ENCODE measurements around the gene SUN2. TPM values are rescaled to one million over a fixed set of nuclear protein-coding genes. Genes with fewer than 3 reads are reported as not detected.

Gene SUN2
- total RNA-seq, 1 donor from 2014 or later = 207 TPM

DNA sequence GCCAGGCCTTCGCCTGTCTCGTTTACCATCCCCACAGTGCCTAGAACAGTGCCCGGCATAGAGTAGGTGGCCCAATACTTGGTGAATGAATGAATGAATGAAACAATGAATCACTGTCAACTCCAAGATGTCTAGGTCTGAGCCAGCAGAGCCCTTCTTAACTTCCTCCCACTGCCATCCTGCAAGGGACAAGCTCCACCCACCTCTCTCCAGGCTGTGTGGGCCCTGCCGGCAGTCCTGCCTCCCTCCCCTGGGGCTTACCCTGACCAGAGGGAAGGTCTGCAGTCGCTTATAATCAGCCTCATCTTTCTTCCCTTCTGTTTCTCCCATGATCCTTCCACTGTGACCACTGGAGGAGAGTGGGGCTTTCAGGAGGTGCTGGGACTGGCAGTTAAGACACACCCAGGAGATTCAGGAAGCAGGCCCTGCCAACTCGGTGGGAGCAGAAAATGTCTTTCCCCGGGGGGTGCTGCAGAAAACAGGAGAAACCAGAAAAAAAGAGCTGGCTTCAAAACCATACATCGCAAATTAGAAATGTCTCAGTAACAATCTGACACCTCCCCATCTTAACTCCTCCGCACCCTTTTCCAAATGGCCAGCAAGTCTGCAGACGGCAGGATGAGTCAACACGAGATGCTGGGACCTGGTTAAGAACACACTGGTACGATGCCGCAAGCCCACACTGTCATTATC is 26.8 kb upstream of the SUN2 start:
- intact Hi-C loops (cut with DNase I) = no loop called here
- DNase-seq (ENCODE audit: low spot score) (no peak), ATAC-seq (no peak)

DNA sequence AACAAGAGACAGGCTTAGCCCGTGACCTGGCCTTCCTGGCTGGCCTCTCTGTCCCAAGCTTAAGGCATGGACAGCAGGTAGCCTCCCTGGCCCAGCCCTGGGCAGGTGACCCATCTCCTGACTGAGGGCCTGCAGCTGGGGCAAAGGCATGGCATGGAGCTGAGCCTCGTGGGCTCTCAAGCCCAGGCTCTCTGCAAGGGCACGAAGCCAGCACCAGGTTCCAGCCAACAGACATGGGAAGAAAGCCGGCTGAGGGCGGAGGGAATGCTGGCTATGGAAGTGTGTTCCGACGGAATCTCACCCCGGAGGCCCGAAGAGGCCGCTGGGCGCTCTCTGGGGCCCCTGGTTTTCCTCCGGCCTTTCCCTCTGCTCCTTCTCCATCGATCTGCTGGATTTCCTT is 25.2 kb upstream of the SUN2 start:
- intact Hi-C loops (cut with DNase I) = no loop called here

DNA sequence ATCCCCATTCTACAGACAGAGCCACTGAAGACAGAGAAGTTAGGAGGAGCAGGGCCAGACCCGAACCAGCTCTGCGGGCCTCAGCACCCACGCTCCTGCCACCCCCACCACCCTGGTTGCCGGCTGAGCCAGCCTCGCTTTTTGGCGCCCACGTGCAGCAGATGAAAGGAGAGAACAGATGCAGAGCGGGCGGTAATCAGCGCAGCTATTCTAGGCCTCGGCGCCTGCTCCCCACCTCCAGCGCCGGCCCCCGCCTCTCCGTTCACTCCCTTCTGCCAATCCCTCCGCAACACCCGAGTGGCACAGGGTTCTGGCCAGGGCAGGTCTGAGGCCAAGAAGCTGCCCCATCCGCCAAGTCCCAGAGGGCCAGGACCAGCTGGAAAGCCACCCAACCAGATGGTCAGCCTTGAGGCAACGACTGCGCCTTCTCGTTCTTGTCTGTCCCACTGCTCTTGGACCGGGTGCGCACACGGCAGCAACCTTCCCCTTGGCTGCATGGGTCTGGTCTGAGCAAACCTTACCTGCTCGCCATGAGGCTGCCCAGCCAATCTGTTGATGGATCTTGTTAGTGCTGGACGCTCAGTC is 21.4 kb upstream of the SUN2 start:
- DNase-seq (ENCODE audit: low spot score) (no peak), ATAC-seq (no peak)
- intact Hi-C loops (cut with DNase I) = no loop called here

More for the DNA sequence above, 25.2 kb upstream of the SUN2 start:
- DNase-seq (ENCODE audit: low spot score) (no peak), ATAC-seq (peak; percentile 21)

DNA sequence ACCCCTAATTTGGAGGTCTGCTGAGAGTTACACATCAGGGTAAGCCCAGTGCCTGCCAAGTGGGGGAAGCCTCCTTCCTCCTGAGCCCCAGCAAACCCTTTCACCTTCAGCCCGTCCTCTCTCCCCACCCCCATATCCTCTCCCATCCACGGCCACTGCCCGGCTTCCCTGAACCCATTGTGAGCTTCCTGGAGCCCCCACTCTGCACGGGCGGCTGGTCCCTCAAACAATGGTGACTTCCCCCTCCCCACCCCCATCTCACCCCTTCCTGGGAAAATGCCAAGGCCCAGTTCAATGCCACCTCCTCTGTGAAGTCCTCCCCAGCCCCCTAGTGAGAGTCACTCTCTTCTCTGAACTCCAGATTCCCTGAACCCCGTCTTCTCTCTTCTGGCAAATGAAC is 20.3 kb upstream of the SUN2 start:
- intact Hi-C loops (cut with DNase I) = no loop called here
- ATAC-seq = no peak
- DNase-seq (ENCODE audit: low spot score) = no peak

DNA sequence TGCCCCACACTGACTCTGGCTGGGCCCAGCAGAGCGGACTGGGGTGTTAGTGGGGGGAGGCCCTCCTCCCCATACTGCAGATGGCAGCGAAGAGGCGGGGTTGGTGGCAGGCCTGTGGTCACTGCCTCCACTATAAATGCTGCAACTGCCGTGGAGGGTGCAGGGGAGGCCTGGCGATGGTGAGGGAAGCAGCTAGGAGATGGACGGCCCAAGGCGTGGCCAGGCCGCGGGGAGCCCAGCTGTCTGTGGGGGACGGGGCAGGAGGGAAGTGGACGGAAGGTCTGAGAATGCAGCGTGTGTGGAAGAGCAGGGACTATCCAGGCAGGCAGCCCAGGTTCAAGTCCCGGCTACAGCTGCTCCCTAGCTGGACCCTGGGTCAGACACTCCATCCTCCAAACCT is 19.9 kb upstream of the SUN2 start:
- no peak for DNase-seq (ENCODE audit: low spot score)
- no peak for ATAC-seq
- intact Hi-C loops (cut with DNase I) = no loop called here

DNA sequence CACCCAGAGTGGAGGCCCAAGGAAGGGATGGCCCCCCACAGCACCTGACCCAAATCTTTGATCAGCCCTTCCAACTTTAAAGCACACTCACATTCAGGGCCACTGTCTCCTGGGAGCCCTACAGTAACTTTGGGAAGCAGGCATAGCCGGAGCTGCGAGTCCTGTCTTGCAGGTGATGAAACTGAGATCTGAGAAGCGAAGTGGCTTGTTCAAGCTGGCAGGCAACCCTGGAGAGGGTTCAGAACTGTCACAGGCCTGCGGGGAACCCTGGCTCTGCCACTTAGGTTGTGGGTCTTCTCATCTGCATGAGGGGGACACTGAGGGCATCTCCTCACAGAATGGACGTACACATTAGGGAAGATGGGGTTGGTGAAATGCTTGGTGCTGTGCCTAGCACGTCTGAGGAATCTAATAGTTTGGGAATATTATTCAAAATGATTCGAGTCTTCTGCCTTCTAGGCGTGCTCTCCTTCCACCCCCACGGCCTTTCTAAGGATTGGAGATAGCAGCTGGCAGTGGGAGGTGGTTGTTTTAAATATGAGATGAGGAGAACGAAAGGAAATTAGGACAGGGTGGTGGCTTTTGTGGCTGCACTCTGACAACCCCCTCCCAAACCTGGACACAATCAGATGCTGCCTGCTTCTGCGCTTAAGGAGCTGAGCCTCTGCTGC is 18.8 kb upstream of the SUN2 start:
- DNase-seq (ENCODE audit: low spot score) (no peak), ATAC-seq (no peak)
- intact Hi-C loops (cut with DNase I) = no loop called here

DNA sequence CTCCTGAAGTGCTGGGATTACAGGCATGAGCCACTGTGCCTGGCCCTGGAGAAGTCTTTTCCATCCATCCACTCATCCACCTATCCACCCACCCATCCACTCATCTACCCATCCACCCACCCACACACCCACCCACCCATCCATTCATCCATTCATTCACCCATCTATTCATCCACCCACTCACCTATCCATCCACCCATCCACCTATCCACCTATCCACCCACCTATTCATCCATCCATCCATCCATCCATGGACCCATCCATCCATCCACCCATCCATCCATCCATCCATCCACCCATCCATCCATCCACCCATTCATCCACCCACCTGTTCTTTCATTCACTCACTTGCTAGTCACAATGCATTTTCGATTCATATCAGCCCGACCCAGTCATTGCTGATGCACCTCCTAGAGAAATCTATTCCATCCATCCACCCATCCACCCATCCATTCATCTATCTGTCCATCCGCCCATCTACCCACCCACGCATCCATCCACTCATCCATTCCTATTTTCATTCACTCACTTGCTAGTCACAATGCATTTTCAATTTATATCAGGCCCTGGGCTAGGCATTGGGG is 17.7 kb upstream of the SUN2 start:
- ATAC-seq = no peak
- intact Hi-C loops (cut with DNase I) = no loop called here
- DNase-seq (ENCODE audit: low spot score) = no peak

DNA sequence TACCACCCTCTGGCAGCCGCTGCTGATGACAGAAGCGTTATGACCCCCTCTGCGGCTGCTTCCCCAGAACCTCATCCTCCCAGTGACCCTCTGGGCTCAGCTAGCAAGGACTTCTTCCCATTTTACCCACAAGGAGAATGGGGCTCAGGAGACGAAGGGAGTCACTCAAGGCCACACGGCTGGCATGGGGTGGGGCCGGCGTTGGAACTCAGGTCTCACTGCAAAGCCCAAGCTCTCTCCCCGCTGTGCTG is 16.8 kb upstream of the SUN2 start:
- intact Hi-C loops (cut with DNase I) = no loop called here
- DNase-seq (ENCODE audit: low spot score) = no peak
- no peak for ATAC-seq

DNA sequence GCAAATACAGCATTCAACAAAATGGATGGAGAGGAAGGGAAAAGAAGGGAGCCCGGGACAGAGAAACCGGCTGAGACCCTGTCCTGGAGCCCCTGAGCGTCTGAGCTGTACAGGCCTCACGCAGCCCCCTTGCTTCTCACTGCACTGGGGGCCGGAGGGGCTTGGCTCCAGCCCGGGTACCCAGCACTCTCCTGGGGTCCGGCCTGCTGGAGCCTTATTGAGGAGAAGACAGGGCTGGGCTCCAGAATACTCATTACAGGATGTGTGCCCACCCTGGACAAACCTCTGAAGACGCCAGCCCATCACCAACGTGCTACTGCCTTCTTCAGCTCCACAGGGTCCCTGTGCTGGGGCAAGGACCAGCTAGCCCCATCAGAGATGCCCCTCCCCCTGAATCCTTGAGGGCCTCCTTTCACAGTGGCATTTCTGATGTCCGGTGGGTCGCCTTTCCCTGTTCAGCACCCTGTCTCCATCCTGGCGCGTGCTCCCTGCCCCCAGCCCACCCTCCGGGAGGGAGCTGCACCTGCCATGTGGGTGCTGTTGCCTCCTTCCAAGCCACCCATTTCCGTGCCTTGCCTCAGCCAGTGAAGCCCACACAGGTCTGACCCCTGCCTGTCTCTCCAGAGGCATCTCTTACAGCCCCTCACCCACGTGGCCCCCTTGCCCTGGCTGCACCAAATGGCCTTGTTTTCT is 14.6 kb upstream of the SUN2 start:
- no peak for DNase-seq (ENCODE audit: low spot score)
- ATAC-seq = no peak
- intact Hi-C loops (cut with DNase I) = no loop called here

DNA sequence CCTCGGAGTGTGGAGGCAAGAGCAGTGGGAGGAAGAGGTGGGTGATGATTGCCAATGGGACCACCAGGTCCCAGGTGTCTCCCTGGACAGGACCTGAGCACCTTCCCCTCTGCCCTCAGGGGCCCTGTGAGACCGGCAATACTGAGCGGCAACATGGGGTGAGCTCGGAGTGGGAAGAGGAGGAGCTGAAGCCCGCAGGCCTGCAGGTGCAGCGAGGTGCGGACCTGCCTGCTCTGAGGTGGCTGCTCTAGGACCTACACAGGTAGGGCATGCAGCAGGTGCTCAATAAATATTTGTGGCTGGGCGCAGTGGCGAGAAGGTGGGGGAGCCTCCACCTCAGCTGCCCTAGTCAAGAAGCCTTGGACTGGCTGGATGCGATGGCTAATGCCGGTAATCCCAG is 12.2 kb upstream of the SUN2 start:
- no peak for DNase-seq (ENCODE audit: low spot score)
- no peak for ATAC-seq
- intact Hi-C loops (cut with DNase I) = loop anchor here (10.0 kb wide), 1 partner anchor 97 kb away; no protein-coding TSS in a partner anchor

DNA sequence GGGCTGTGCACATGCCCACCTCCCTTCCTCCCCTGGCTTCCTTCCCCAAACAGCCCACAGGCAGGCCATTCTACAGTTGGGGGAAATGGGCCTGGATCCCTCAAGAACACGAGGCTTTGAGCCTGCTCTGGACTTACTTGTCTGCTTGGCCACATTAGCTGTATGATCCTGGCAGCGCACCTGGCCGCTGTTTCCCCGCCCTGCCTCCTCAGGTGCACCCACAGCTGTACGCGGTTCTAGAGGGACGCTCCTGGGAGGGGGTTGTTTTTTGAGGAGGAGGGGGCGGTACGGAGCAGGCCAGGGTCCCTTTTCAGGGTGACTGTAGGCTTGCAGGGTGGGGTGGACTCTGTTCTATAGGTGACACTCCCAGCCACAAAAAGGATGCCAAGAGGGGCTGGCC is 11.5 kb upstream of the SUN2 start:
- DNase-seq (ENCODE audit: low spot score) (no peak), ATAC-seq (no peak)
- intact Hi-C loops (cut with DNase I) = loop anchor here (10.0 kb wide), 1 partner anchor 97 kb away; no protein-coding TSS in a partner anchor

DNA sequence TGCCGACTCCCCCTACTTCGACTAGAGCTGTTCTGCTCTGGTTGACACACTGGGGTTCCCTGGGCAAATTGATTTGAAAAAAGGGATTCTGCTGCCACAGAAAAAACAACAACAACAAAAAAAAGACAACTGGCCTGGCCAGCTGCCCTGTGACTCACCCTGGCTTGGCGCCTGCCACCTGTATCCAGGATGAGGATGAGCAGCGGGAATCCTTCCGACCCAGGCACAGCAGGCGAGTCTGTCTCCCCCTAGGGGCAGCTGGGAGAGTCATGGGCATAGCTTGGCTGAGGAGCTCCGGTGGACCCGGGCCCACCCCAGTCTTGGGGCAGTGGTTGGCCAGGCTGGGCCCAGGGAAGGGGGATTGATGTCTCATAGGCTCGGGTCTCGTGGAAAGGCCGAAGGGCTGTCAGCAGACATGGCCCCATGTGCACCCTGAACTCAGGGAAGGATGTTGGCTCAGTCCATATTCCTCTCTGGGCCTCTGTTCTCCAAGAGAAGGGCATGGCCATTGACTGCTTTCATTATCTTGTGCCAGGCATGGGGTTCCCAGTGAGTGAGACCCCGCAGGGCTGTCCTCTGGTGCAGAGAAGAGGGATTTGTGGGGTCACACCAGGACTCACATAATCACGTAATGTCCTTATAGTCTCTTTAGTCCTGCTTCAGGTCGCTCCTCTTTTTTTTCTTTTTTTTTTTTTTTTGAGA is 10.4 kb upstream of the SUN2 start:
- peak; percentile 44 for ATAC-seq
- intact Hi-C loops (cut with DNase I) = loop anchor here (10.0 kb wide), 1 partner anchor 99 kb away; no protein-coding TSS in a partner anchor

DNA sequence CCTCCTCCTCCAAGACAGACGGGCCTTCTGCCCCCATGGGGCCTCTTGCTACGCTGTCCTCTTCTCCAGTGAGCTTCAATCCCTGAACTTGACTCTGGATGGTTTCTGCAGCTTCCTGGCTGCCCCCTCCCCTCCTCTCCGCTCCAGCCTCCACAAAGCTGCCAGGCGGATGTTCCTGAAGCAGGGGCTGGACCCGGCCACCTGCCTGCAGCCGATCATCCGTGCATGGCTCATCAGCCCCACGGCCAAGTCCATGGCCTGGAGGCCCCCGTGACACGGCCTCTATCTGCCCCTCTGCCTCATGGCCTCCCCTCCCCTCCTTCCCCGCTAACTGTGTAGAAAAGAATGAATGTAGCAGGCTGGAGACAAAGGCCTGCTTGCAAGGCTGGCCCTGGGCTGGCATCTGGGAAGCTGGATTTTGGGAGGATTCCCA is 6.8 kb upstream of the SUN2 start:
- intact Hi-C loops (cut with DNase I) = loop anchor here (10.0 kb wide), 1 partner anchor 102 kb away; no protein-coding TSS in a partner anchor

More for the DNA sequence above, 10.4 kb upstream of the SUN2 start:
- no peak for DNase-seq (ENCODE audit: low spot score)

DNA sequence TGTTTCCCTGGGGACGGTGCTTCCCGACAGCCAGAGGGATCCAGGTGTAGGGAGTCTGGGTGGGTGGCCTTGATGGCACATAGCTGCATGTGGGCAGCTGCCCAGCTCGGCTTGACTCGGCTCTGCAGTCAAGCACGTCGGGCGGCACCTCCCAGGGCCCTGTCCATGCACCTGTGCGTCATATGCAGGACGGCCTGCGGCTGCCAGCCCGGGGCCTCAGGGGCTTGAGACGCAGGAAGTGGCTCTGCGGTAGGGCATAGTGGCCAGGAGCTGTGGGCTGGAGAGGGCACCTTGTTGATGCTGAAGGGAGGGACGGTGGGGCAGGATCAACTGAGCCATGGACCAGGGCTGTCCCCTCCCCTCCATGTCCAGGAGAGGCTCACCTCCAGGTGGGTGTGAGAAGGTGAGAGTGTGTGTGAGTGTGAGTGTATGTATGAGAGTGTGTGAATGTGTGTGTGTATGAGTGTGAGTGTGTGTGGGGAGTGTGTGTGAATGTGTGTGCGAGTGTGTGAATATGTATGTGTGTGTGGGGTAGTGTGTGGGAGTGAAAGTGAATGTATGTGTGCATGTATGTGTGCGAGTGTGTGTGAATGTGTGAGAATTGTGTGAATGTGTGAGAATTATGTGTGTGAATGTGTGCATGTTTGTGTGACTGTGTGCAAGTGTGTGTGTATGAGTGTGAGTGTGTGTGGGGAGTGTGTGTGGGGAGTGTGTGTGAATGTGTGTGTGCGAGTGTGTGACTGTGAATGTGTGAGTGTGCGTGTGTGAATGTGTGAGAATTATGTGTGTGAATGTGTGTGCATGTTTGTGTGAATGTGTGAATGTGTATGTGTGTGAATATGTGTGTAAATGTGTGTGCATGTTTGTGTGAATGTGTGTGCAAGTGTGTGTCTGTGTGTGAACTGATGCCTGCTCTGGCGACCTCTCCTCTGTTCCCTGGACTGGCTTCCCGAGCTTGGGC is 5.7 kb upstream of the SUN2 start:
- DNase-seq (ENCODE audit: low spot score) = no peak
- intact Hi-C loops (cut with DNase I) = loop anchor here (10.0 kb wide), 1 partner anchor 103 kb away; no protein-coding TSS in a partner anchor

More for the DNA sequence above, 6.8 kb upstream of the SUN2 start:
- no peak for DNase-seq (ENCODE audit: low spot score)
- ATAC-seq = no peak

DNA sequence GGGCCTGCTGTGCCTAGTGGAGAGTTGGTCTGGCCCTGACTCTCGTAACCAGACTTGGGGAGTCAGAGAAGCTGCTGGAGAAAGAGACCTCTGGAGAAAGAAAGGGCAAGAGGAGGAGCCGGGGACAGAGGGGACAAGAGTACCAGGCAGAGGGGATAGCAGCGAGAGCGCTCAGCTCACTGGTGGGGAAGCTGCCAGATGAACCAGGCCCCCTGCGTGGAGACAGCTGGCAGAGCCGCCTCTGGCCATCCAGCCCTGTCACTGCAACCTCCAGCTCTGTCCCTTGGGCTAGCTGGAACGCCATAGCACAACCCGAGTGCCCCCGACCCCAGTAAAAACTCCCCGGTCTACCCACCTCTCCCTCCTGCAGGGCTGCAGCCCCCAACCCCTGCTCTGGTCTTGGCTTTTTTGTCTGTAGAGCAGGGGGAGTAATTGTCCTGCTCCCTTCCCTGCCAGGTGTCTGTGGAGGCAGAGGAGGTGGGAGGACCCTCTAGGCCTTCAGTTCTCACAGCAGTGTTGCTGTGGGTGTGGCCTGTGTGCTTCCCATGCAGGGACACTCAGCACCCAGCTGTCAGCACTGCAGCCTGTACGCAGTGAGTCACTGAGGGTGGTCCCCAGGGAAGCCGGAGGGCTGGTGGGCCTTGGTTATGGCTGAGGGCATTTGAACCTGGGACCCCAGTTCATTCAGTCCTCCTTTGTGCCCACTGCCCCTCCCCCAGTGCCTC is 4.8 kb upstream of the SUN2 start:
- DNase-seq (ENCODE audit: low spot score) (no peak), ATAC-seq (no peak)
- intact Hi-C loops (cut with DNase I) = loop anchor here (10.0 kb wide), 1 partner anchor 104 kb away; no protein-coding TSS in a partner anchor

More for the DNA sequence above, 5.7 kb upstream of the SUN2 start:
- ATAC-seq = no peak

DNA sequence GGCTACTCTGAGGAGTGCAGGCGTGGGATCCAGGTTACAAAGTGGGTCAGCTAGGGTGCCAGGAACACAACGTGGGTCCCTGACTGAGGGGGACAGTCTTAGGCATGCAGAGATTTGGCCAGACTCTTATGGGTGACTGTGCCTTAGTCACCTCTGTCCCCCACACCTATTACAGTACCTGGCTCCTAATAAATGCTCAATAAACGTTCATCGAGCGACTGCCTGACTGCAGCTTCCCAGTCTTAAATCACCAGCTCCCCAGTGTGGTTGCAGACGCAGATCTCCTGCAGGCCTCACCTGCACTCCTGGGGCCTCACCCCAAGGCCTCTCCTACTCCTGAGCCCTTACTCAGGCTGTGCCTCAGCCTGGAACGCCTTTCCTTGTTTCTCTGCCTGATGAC is 3.2 kb upstream of the SUN2 start:
- ATAC-seq (no peak), DNase-seq (ENCODE audit: low spot score) (no peak)
- intact Hi-C loops (cut with DNase I) = no loop called here

DNA sequence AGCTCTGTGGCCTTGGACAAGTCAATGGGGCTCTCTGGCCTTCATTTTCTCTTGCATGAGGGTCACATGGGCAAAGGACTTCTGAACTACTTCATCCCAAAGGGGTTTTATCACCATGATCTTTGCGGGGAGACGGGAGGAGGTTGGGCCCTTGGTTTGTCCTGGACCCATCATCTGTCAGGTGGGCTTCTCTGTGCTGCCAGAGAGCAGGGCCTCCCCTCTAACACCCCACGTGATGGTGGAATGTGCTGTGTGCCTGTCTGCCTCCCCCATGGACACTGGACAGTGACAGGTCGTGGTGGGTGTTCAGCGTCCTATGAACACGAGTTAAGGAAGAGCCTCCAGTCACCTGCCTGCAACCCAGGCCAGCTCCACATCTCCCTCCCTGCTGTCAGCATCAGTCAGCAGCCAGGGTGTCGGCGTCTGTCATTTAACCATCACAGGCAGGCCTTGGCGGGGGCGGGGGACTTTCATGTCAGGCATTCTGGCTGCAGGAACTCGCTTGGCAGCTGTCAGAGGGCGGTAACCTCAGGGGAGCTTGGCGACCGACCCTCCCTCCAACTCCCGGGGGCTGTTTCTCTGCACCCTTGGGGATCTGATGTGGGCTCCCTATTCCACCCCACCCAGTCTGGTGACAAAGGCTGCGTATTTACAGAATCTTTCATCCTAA is 2.6 kb upstream of the SUN2 start:
- DNase-seq (ENCODE audit: low spot score) (no peak), ATAC-seq (no peak)
- intact Hi-C loops (cut with DNase I) = no loop called here
